Right lobe of liver (tissue), 4 donors: ENCODE measurements around the gene CCDC200.

Source experiments
- CTCF ChIP-seq, 4 donors: fragments of 200-600 bp in 3 of 4; fragments of 450-650 bp in 1 of 4; IDR thresholded peaks; one replicate each; pipeline versions ENCODE4 v1.5.1 to v1.8.0; 2016 to 2022; ENCODE audit warnings: antibody characterized with exemption in 4 of 4, mild to moderate bottlenecking in 2 of 4
- POLR2A ChIP-seq: fragments of 450-650 bp; IDR thresholded peaks from one replicate; pipeline ENCODE4 v1.6.1; 2017; ENCODE audit warnings: antibody characterized with exemption, mild to moderate bottlenecking
- donor health status: DM: no; HTN: no; CAD: no.
- donor health status: DM: no; HTN: no; CAD: no.
- donor health status: DM: no; HTN: yes; CAD: no.

GRCh38 chr17:43210576-43210975 is 17.8 kb downstream of the CCDC200 start:
- TF ChIP-seq CTCF (IDR thresholded peaks at IDR 0.05), result no peak
- TF ChIP-seq POLR2A, result no peak
